ENCODE results near the gene PPP1CC. TPM values are rescaled to one million over a fixed set of nuclear protein-coding genes. Genes with fewer than 3 reads are reported as not detected.
"Not testable (repeated sequence)": the region's sequence is repeated elsewhere in the genome, so short reads cannot be mapped to it uniquely, and the experiment has no call there.

PPP1CC gene
- total RNA-seq, 8 experiments from 2014 or later: 57.5 to 156 (median 102) TPM

DNA sequence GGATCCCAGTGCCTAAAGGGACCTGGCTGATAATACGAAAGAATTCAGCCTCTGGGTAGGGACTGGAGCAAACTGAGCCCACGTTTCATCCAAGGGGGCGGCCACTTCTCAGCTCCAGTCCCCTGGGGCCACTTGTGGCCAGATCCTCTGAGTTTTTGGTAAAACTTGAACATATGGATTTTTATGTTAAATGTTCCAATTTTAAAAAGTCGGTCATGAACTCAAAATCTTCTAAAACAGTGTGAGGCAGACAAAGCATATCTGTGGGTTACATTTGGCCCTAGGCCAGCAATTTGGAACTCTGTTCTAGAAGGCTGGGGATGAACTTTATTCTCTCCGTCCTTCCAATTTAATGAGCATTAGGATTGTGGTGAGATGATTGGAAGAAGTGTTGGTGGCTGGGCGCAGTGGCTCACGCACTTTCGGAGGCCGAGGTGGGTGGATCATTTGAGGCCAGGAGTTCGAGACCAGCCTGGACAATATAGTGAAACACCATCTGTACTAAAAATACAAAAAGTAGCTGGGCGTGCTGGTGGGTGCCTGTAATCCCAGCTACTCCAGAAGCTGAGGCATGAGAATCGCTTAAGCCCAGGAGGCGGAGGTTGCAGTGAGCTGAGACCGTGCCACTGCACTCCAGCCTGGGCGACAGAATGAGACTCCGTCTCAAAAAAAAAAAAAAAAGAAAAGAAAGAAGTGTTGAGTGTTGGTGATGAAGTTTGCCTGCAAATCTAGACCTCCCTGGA lies 3.0 kb upstream of the PPP1CC start:
- WGBS, 10 experiments: 47 to 100% (median 89%) methylated on average over 2 to 13 of the region's 16 CpGs; no CpG with 5 or more reads in 1 of the 10 experiments
- no peak overlapping the region for H3K27ac ChIP-seq
- in situ Hi-C loops (cut with MboI; ENCODE audit: low pct_unique_long_range_greater_than_20kb in 2 of 9, low sequenced_read_pairs in 9 of 9, unreplicated experiment in 9 of 9): no loop called here
- ATAC-seq (replicated peaks in 6 of 8): no peak
- H3K4me3 ChIP-seq: no peak overlapping the region
- H3K4me1 ChIP-seq (replicated peaks in 1 of 2): peaks cover 3 to 8% of the 10 kb centered on the region in 2 donors

GRCh38 chr12:110744601-110745264 lies 2.0 kb upstream of the PPP1CC start:
- in situ Hi-C loops (cut with MboI; ENCODE audit: low pct_unique_long_range_greater_than_20kb in 2 of 9, low sequenced_read_pairs in 9 of 9, unreplicated experiment in 9 of 9): no loop called here
- Histone ChIP-seq H3K4me1 (replicated peaks in 1 of 2) (peaks cover 10 to 12% of the 10 kb centered on the region in 2 donors), H3K4me3 (no peak overlapping the region), H3K27ac (no peak overlapping the region)
- ATAC-seq (replicated peaks in 6 of 8): no peak
- WGBS, 10 experiments: 42 to 97% (median 88%) methylated on average over 2 to 4 of the region's 5 CpGs; no CpG with 5 or more reads in 2 of the 10 experiments

DNA sequence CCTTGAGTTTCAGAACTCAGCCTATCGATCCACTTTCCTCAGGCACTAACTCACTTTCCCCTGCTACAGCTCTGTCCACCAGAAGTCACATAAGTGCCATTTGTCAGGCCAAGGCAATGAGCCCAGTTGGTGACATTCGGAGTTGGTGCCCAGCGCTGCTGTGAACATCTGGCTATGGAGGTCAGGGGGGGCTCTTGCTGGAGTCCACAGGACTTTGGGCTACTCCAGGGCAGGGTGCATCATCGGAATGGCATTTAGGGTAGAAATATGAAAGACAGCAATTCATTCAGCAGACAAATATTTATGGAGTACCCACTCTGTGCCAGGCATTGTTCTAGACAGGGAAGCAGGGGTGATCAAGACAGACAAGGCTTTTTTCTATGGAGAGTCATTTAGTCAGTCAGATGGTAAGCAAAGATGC lies 1.5 kb upstream of the PPP1CC start:
- 0 to 92% (median 50%) methylated on average over 1 to 3 of the region's 4 CpGs; no CpG with 5 or more reads in 4 of the 10 experiments for WGBS, 10 experiments
- no peak overlapping the region for H3K4me3 ChIP-seq
- ATAC-seq (replicated peaks in 6 of 8): no peak
- peaks cover 14 to 17% of the 10 kb centered on the region in 2 donors for H3K4me1 ChIP-seq (replicated peaks in 1 of 2)
- H3K27ac ChIP-seq: no peak overlapping the region
- in situ Hi-C loops (cut with MboI; ENCODE audit: low pct_unique_long_range_greater_than_20kb in 2 of 9, low sequenced_read_pairs in 9 of 9, unreplicated experiment in 9 of 9): no loop called here

DNA sequence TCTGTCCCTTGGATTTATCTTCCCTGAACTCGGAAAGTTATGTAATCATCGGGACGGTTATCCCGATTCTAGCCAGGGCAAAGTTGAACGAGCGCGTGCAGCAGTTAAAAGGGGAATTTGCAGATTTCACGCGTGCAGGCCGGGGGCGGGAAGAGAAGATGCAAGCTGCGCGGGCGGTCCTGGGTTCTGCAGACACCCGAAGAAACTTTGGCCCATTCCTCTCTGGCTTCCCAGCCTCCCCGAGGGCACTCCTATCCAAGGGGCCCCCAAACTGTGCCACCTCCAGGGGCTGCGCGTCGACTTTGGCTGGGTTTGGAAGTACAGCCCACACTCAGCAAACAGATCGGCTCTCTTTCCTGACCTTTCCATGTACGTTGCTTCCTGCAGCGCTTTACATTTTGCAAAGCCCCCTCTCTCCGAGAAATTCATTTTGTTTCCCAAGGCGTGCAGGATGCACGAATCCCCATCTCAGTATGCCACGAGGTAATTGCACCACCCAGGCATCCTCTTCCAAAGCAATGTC lies 941 bp upstream of the PPP1CC start:
- ATAC-seq (replicated peaks in 6 of 8): no peak
- Histone ChIP-seq H3K27ac (no peak overlapping the region), H3K4me1 (replicated peaks in 1 of 2) (peaks cover 19 to 23% of the 10 kb centered on the region in 2 donors), H3K4me3 (peak overlapping the region; percentile 67 to 95 (median 91))
- WGBS, 10 experiments: 0 to 10% (median 1%) methylated on average over 1 to 15 of the region's 26 CpGs; no CpG with 5 or more reads in 3 of the 10 experiments
- in situ Hi-C loops (cut with MboI; ENCODE audit: low pct_unique_long_range_greater_than_20kb in 2 of 9, low sequenced_read_pairs in 9 of 9, unreplicated experiment in 9 of 9): no loop called here

GRCh38 chr12:110742096-110742717 lies 484 bp downstream of the PPP1CC start:
- WGBS, 10 experiments: 0% methylated on average over 1 to 2 of the region's 44 CpGs; no CpG with 5 or more reads in 5 of the 10 experiments
- H3K4me1 ChIP-seq (replicated peaks in 1 of 2): peaks cover 22 to 33% of the 10 kb centered on the region in 2 donors
- peak; percentile 10 to 57 (median 54) for ATAC-seq (replicated peaks in 6 of 8)
- in situ Hi-C loops (cut with MboI; ENCODE audit: low pct_unique_long_range_greater_than_20kb in 2 of 9, low sequenced_read_pairs in 9 of 9, unreplicated experiment in 9 of 9): no loop called here
- H3K4me3 ChIP-seq: peak overlapping the region; percentile 67 to 95 (median 91)
- peak overlapping the region; percentile 92 to 94 for H3K27ac ChIP-seq

DNA sequence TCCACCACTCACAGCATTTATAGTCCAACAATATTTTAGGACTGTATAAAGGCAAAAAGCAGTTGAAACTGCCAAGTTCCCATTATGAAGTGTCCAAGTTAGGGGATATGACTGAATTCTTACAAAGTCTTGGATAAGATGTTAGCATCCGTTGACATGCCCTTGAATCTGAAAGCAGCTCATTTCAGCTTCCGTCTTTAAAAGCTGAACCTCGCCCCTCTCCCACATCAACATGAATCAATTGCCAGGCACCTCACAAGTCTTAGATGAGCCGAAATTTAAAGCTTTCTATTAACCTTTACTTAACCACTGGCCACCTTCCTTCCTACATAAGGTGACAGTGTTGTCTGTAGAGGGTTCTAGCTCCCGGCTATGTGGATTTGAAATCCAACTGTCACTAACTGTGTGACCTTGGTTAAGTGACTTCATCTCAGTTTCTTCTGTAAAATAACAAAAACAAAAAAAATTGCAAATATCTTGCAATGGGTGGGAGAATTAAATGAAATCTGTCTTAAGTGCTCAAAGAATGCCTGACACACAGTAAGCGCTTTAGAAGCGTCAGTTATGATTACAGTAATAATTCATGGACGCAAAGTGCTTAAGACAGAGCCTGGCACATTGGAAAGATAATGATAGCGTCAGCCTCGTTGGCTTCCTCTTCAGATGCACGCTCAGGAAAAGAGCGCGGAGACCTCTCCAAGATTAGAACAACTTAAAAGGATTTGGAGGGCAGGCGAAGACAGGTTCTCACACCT lies 1.2 kb downstream of the PPP1CC start:
- WGBS, 10 experiments: 0 to 5% (median 0%) methylated on average over 3 to 13 of the region's 14 CpGs; no CpG with 5 or more reads in 1 of the 10 experiments
- Histone ChIP-seq H3K27ac (peak overlapping the region in 1 of 2 donors; percentile 94), H3K4me3 (peak overlapping the region; percentile 67 to 95 (median 91)), H3K4me1 (replicated peaks in 1 of 2) (peaks cover 22 to 33% of the 10 kb centered on the region in 2 donors)
- in situ Hi-C loops (cut with MboI; ENCODE audit: low pct_unique_long_range_greater_than_20kb in 2 of 9, low sequenced_read_pairs in 9 of 9, unreplicated experiment in 9 of 9): no loop called here
- ATAC-seq (replicated peaks in 6 of 8): peak in 1 of 8 experiments; percentile 9

DNA sequence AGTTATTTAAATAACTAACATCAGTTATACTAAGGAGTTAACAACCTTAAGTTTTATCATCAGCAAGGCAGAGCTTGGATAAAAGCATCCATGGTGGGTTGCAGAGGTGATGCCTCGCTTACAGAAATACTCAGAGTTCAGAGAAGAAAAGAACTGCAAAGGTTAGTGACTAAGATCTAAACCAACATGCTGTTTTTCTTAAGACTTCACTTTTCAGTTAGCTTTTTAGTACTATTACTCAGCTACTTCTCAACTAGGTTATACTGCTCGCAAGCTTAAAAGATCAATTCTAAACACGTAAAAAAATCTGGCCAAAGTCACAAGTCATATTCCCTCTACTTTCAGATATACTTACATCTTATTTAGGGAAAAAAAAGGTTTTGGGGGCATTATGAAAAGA lies 2.8 kb downstream of the PPP1CC start:
- no peak for ATAC-seq (replicated peaks in 6 of 8)
- Histone ChIP-seq H3K27ac (no peak overlapping the region), H3K4me1 (replicated peaks in 1 of 2) (peaks cover 22 to 33% of the 10 kb centered on the region in 2 donors), H3K4me3 (peak overlapping the region in 3 of 5 donors; percentile 7 to 91 (median 67))
- WGBS, 10 experiments: 40 to 74% (median 55%) methylated on average over 1 to 3 of the region's 3 CpGs; no CpG with 5 or more reads in 4 of the 10 experiments
- in situ Hi-C loops (cut with MboI; ENCODE audit: low pct_unique_long_range_greater_than_20kb in 2 of 9, low sequenced_read_pairs in 9 of 9, unreplicated experiment in 9 of 9): no loop called here

DNA sequence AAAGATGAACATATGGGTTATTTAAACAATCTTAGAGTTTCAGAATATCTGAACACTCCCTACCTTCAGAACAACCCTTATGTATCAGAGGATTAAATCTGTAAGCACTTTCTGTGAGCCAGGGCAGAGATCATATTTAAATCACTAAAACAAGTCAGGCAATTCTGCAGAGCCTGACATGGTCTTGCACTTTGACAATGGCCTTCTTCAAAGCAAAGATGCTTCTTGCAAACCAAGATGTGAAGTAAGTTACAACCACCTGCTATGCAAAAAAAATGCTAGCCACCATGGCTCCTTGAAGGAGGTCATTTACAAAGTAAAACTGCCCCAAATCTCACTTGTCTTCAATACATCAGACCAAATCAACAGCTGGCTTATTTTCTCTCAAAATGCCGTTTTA lies 3.2 kb downstream of the PPP1CC start:
- Histone ChIP-seq H3K4me1 (replicated peaks in 1 of 2) (peaks cover 22 to 33% of the 10 kb centered on the region in 2 donors), H3K4me3 (peak overlapping the region in 2 of 5 donors; percentile 67 to 91), H3K27ac (no peak overlapping the region)
- 0 to 36% (median 19%) methylated on average over 1 of the region's 1 CpG; no CpG with 5 or more reads in 4 of the 10 experiments for WGBS, 10 experiments
- in situ Hi-C loops (cut with MboI; ENCODE audit: low pct_unique_long_range_greater_than_20kb in 2 of 9, low sequenced_read_pairs in 9 of 9, unreplicated experiment in 9 of 9): no loop called here
- ATAC-seq (replicated peaks in 6 of 8): no peak

GRCh38 chr12:110737532-110737931 lies 5.2 kb downstream of the PPP1CC start:
- 57 to 100% (median 81%) methylated on average over 1 to 3 of the region's 3 CpGs for WGBS, 10 experiments
- Histone ChIP-seq H3K27ac (no peak overlapping the region), H3K4me3 (no peak overlapping the region), H3K4me1 (replicated peaks in 1 of 2) (peaks cover 15 to 30% of the 10 kb centered on the region in 2 donors)
- in situ Hi-C loops (cut with MboI; ENCODE audit: low pct_unique_long_range_greater_than_20kb in 2 of 9, low sequenced_read_pairs in 9 of 9, unreplicated experiment in 9 of 9): no loop called here
- ATAC-seq (replicated peaks in 6 of 8): no peak

- peaks cover 15 to 30% of the 10 kb centered on the region in 2 donors for H3K4me1 ChIP-seq (replicated peaks in 1 of 2)
Measured at GRCh38 chr12:110737016-110737415, 5.7 kb downstream of the PPP1CC start.

DNA sequence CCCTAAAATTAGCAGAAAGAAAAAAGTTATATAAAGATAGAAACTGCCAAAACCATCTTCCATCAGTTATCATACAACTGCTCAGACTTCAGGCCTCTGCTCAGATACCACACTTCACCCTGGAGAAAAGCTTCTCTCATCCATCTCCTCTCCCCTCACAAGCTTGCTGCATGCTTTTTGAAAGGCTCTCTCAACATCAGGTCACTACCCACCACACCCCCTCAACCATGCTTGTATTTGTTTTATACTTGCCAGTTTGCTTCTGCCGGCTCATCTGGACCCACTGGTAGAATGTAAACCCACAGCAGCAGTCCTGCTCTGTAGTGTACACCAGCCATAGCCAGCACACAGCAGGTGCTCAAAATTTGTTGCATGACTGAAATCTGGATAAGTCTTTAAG lies 8.8 kb downstream of the PPP1CC start:
- Histone ChIP-seq H3K27ac (no peak overlapping the region), H3K4me1 (replicated peaks in 1 of 2) (peaks cover 8 to 13% of the 10 kb centered on the region in 2 donors), H3K4me3 (no peak overlapping the region)
- in situ Hi-C loops (cut with MboI; ENCODE audit: low pct_unique_long_range_greater_than_20kb in 2 of 9, low sequenced_read_pairs in 9 of 9, unreplicated experiment in 9 of 9): no loop called here
- WGBS, 10 experiments: 50 to 71% (median 60%) methylated on average over 1 of the region's 1 CpG; no CpG with 5 or more reads in 7 of the 10 experiments
- ATAC-seq (replicated peaks in 6 of 8): peak in 1 of 8 experiments; percentile 51

More at GRCh38 chr12:110737016-110737415, 5.7 kb downstream of the PPP1CC start:
- H3K4me3 ChIP-seq; H3K27ac ChIP-seq; in situ Hi-C loops (cut with MboI; ENCODE audit: low pct_unique_long_range_greater_than_20kb in 2 of 9, low sequenced_read_pairs in 9 of 9, unreplicated experiment in 9 of 9); ATAC-seq (replicated peaks in 6 of 8): not testable (repeated sequence)
- WGBS, 10 experiments: 15 to 100% (median 89%) methylated on average over 2 to 5 of the region's 5 CpGs

DNA sequence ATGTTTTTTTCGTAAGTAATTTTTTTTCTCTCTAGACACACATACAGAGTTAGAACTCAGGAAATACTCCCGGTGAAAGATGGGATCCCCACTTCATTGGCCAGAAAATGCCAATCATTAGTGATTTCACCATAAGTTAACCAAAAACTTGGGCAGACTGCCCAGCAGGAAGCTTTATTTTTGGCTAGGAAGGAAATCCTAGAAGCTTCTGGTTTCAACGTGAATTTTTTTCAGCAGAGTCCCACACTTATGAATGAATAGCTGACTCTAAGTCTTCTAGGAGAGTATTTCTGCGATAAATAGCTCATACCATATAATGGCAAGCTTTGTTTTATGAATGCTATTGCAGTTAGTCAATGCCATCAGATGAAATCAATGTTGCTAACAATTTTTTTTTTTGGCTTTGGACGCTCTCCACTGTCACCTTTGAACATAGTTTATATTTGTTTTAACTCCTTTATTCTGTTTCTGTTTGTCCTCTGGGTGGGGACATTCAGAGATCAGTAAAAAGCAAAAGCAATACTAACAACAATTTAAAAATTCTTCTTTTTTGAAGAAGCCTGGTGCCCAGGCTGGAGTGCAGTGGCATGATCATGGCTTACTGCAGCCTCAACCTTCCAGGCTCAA lies 9.5 kb downstream of the PPP1CC start:
- no peak for ATAC-seq (replicated peaks in 6 of 8)
- peaks cover 2 to 6% of the 10 kb centered on the region in 2 donors for H3K4me1 ChIP-seq (replicated peaks in 1 of 2)
- WGBS, 10 experiments: 34 to 100% (median 69%) methylated on average over 1 to 5 of the region's 5 CpGs
- in situ Hi-C loops (cut with MboI; ENCODE audit: low pct_unique_long_range_greater_than_20kb in 2 of 9, low sequenced_read_pairs in 9 of 9, unreplicated experiment in 9 of 9): no loop called here
- no peak overlapping the region for H3K4me3 ChIP-seq
- no peak overlapping the region for H3K27ac ChIP-seq
